HL-60/S4 treated with phorbol 12-myristate 13-acetate at 8.2 ng/mL for 4 days and 3 days (cell line): ENCODE results near the gene UMAD1.

ENCODE experiments used
- in situ Hi-C: fragments of 300-500 bp; cut with MboI; formaldehyde crosslinking; loops from 2 replicates; pipeline ENCODE4 v1.15.0; 2022; ENCODE audit warnings: low sequenced_read_pairs

Gene UMAD1

GRCh38 chr7:7719236-7719635 is 78.7 kb downstream of the UMAD1 start:
- in situ Hi-C loops = no loop called here

- in situ Hi-C loops = no loop called here
Measured at GRCh38 chr7:7720193-7720592, 79.6 kb downstream of the UMAD1 start.

GRCh38 chr7:7720750-7721621 is 80.4 kb downstream of the UMAD1 start:
- in situ Hi-C loops = no loop called here

- in situ Hi-C loops = no loop called here
Measured at GRCh38 chr7:7731732-7732131, 91.2 kb downstream of the UMAD1 start.

GRCh38 chr7:7732621-7733281 is 92.2 kb downstream of the UMAD1 start:
- in situ Hi-C loops = no loop called here

GRCh38 chr7:7736671-7737070 is 96.1 kb downstream of the UMAD1 start:
- in situ Hi-C loops = no loop called here

- in situ Hi-C loops = no loop called here
Measured at GRCh38 chr7:7737674-7738073, 97.1 kb downstream of the UMAD1 start.

- in situ Hi-C loops = no loop called here
Measured at GRCh38 chr7:7738177-7738576, 97.6 kb downstream of the UMAD1 start.

GRCh38 chr7:7738622-7739021 is 98.1 kb downstream of the UMAD1 start:
- in situ Hi-C loops = no loop called here

- in situ Hi-C loops = no loop called here
Measured at GRCh38 chr7:7739204-7740036, 98.9 kb downstream of the UMAD1 start.

GRCh38 chr7:7740037-7740355 is 99.4 kb downstream of the UMAD1 start:
- in situ Hi-C loops = no loop called here

GRCh38 chr7:7742223-7742622 is 101.7 kb downstream of the UMAD1 start:
- in situ Hi-C loops = no loop called here

GRCh38 chr7:7745258-7745657 is 104.7 kb downstream of the UMAD1 start:
- in situ Hi-C loops = no loop called here

GRCh38 chr7:7745966-7746365 is 105.4 kb downstream of the UMAD1 start:
- in situ Hi-C loops = no loop called here

GRCh38 chr7:7746458-7746857 is 105.9 kb downstream of the UMAD1 start:
- in situ Hi-C loops = no loop called here

- in situ Hi-C loops = no loop called here
Measured at GRCh38 chr7:7750571-7751242, 110.2 kb downstream of the UMAD1 start.

- in situ Hi-C loops = no loop called here
Measured at GRCh38 chr7:7751243-7752092, 110.9 kb downstream of the UMAD1 start.

- in situ Hi-C loops = no loop called here
Measured at GRCh38 chr7:7756577-7756976, 116.0 kb downstream of the UMAD1 start.

- in situ Hi-C loops = no loop called here
Measured at GRCh38 chr7:7757576-7757975, 117.0 kb downstream of the UMAD1 start.

GRCh38 chr7:7761340-7761973 is 120.9 kb downstream of the UMAD1 start:
- in situ Hi-C loops = no loop called here
